Hematopoietic multipotent progenitor cell treated with erythropoietin and hydrocortisone succinate and interleukin-3 and kit ligand, for 17 days (in vitro differentiated cells): ENCODE data around the gene SEPTIN10.

ENCODE experiments used
- DNase-seq: peaks from one replicate; pipeline ENCODE4 v3.0.0-alpha.2; 2015; ENCODE audit warnings: low spot score

Gene SEPTIN10

GRCh38 chr2:109523121-109523520 lies 90.6 kb downstream of the SEPTIN10 start:
- DNase-seq, result no peak

GRCh38 chr2:109522063-109522374 lies 91.7 kb downstream of the SEPTIN10 start:
- no peak for DNase-seq

- no peak for DNase-seq
Observed at GRCh38 chr2:109521233-109522062, 92.3 kb downstream of the SEPTIN10 start.

GRCh38 chr2:109519513-109519912 lies 94.3 kb downstream of the SEPTIN10 start:
- no peak for DNase-seq

GRCh38 chr2:109517118-109517889 lies 96.5 kb downstream of the SEPTIN10 start:
- DNase-seq, result no peak

- no peak for DNase-seq
Observed at GRCh38 chr2:109516445-109517117, 97.2 kb downstream of the SEPTIN10 start.

- DNase-seq, result no peak
Observed at GRCh38 chr2:109514857-109515256, 98.9 kb downstream of the SEPTIN10 start.

- DNase-seq, result no peak
Observed at GRCh38 chr2:109513749-109514588, 99.8 kb downstream of the SEPTIN10 start.

GRCh38 chr2:109513230-109513629 lies 100.5 kb downstream of the SEPTIN10 start:
- DNase-seq, result no peak

GRCh38 chr2:109512076-109512475 lies 101.7 kb downstream of the SEPTIN10 start:
- no peak for DNase-seq

- no peak for DNase-seq
Observed at GRCh38 chr2:109511168-109511567, 102.6 kb downstream of the SEPTIN10 start.

GRCh38 chr2:109510136-109511028 lies 103.4 kb downstream of the SEPTIN10 start:
- peak; percentile 62 for DNase-seq

- no peak for DNase-seq
Observed at GRCh38 chr2:109508556-109508955, 105.2 kb downstream of the SEPTIN10 start.

GRCh38 chr2:109507828-109508227 lies 105.9 kb downstream of the SEPTIN10 start:
- DNase-seq, result no peak

- DNase-seq, result no peak
Observed at GRCh38 chr2:109507217-109507616, 106.5 kb downstream of the SEPTIN10 start.

- DNase-seq, result no peak
Observed at GRCh38 chr2:109503191-109503590, 110.6 kb downstream of the SEPTIN10 start.

- DNase-seq, result no peak
Observed at GRCh38 chr2:109501461-109501860, 112.3 kb downstream of the SEPTIN10 start.

GRCh38 chr2:109500910-109501309 lies 112.9 kb downstream of the SEPTIN10 start:
- DNase-seq, result no peak

GRCh38 chr2:109499566-109499965 lies 114.2 kb downstream of the SEPTIN10 start:
- no peak for DNase-seq

- no peak for DNase-seq
Observed at GRCh38 chr2:109498906-109499305, 114.9 kb downstream of the SEPTIN10 start.
